Endodermal cell (in vitro differentiated cells): ENCODE data around the gene SOX10. TPM values are rescaled to one million over a fixed set of nuclear protein-coding genes. Genes with fewer than 3 reads are reported as not detected.

Source experiments
- DNase-seq: peaks from one replicate; pipeline ENCODE4 v3.0.0-alpha.2; 2017
- H3K27ac ChIP-seq: 2 replicates; pipeline ENCODE4 v1.5.1; 2013; ENCODE audit warnings: mild to moderate bottlenecking, low read depth, low read length, moderate library complexity
- H3K27me3 ChIP-seq: 2 replicates; pipeline ENCODE4 v1.6.1; 2013; ENCODE audit warnings: mild to moderate bottlenecking, low read length, moderate library complexity; ENCODE audit not compliant: insufficient read depth, control insufficient read depth, poor library complexity, severe bottlenecking
- H3K36me3 ChIP-seq: 2 replicates; pipeline ENCODE4 v1.7.0; 2013; ENCODE audit warnings: mild to moderate bottlenecking, low read length, moderate library complexity; ENCODE audit not compliant: control insufficient read depth, insufficient read depth
- H3K4me1 ChIP-seq: one replicate; pipeline ENCODE4 v1.7.0; 2013; ENCODE audit warnings: low read length; ENCODE audit not compliant: control insufficient read depth, insufficient read depth
- H3K4me3 ChIP-seq: 2 replicates; pipeline ENCODE4 v1.5.1; 2013; ENCODE audit warnings: mild to moderate bottlenecking, low read length, moderate library complexity
- H3K9ac ChIP-seq: 2 replicates; pipeline ENCODE4 v1.6.1; 2013; ENCODE audit warnings: mild to moderate bottlenecking, low read length, moderate library complexity; ENCODE audit not compliant: poor library complexity, severe bottlenecking; ENCODE audit errors: extremely low read depth
- H3K9me3 ChIP-seq: 2 replicates; pipeline ENCODE4 v1.6.1; 2013; ENCODE audit warnings: mild to moderate bottlenecking, low read length, moderate library complexity; ENCODE audit not compliant: control insufficient read depth
- H3K27ac Mint-ChIP-seq: 2 replicates; pipeline ENCODE4 v1.8.0; 2020; ENCODE audit warnings: mixed read lengths
- H3K27me3 Mint-ChIP-seq: 2 replicates; pipeline ENCODE4 v1.8.0; 2021; ENCODE audit warnings: mild to moderate bottlenecking, mixed read lengths; ENCODE audit not compliant: insufficient read depth
- H3K36me3 Mint-ChIP-seq: 2 replicates; pipeline ENCODE4 v1.8.0; 2020; ENCODE audit warnings: low read depth, mixed read lengths
- H3K4me1 Mint-ChIP-seq: 2 replicates; pipeline ENCODE4 v1.8.0; 2020; ENCODE audit warnings: mixed read lengths
- H3K4me3 Mint-ChIP-seq: 2 replicates; pipeline ENCODE4 v1.8.0; 2020; ENCODE audit warnings: mild to moderate bottlenecking, moderate library complexity, mixed read lengths
- H3K9me3 Mint-ChIP-seq: 2 replicates; pipeline ENCODE4 v1.8.0; 2020; ENCODE audit warnings: mild to moderate bottlenecking, mixed read lengths
- CTCF ChIP-seq: fragments of 200-600 bp; sonication (generic); conservative IDR thresholded peaks from 2 replicates; pipeline ENCODE4 v1.5.0; 2021; ENCODE audit warnings: antibody characterized with exemption, mild to moderate bottlenecking
- WGBS, 2 experiments: methylation state at CpG; one replicate each; pipeline versions ENCODE4 v1.1.5 to v1.1.7; 2013; ENCODE audit warnings: missing lambda C conversion rate in 2 of 2, mixed read lengths in 1 of 2; ENCODE audit not compliant: insufficient coverage in 1 of 2, insufficient read length in 1 of 2; 5-methylcytosine and 5-hydroxymethylcytosine counted together
- total RNA-seq, 2 donors: library from RNA; stranded (reverse); fragmentation: NEBNext Ultra II Directional in 1 of 2; extraction: Animal tissue kit (Norgen Biotek cat#: 25700) in 1 of 2; gene quantifications; 2 replicates in 1 of 2; 3 replicates in 1 of 2; pipeline ENCODE4 v1.2.1, GENCODE V29; 2021

Gene SOX10
- total RNA-seq, 2 donors from 2014 or later = 11.2 to 13.4 TPM

- Mint-ChIP-seq H3K4me3 (no peak overlapping the region), H3K9me3 (no peaks in the 10 kb centered on the region), H3K36me3 (no peaks in the 10 kb centered on the region), H3K27ac (no peak overlapping the region), H3K27me3 (peaks cover 3% of the 10 kb centered on the region), H3K4me1 (peaks cover 14% of the 10 kb centered on the region)
- Histone ChIP-seq H3K36me3 (no peaks in the 10 kb centered on the region), H3K9me3 (no peaks in the 10 kb centered on the region), H3K27me3 (no peaks in the 10 kb centered on the region), H3K4me1 (peaks cover 4% of the 10 kb centered on the region), H3K4me3 (no peak overlapping the region), H3K9ac (no peak overlapping the region), H3K27ac (no peak overlapping the region)
- no peak for DNase-seq
- WGBS, 2 experiments = 88 to 90% methylated on average over 6 of the region's 6 CpGs
- TF ChIP-seq CTCF = no peak
Measured at GRCh38 chr22:37994982-37995381, 10.6 kb upstream of the SOX10 start.

GRCh38 chr22:37994049-37994448 is 9.7 kb upstream of the SOX10 start:
- no peak for DNase-seq
- Mint-ChIP-seq H3K4me1 (peaks cover 14% of the 10 kb centered on the region), H3K27ac (no peak overlapping the region), H3K9me3 (no peaks in the 10 kb centered on the region), H3K36me3 (no peaks in the 10 kb centered on the region), H3K27me3 (peaks cover 3% of the 10 kb centered on the region), H3K4me3 (no peak overlapping the region)
- H3K27ac ChIP-seq = no peak overlapping the region
- no peaks in the 10 kb centered on the region for H3K9me3 ChIP-seq
- H3K27me3 ChIP-seq = no peaks in the 10 kb centered on the region
- TF ChIP-seq CTCF = no peak
- no peak overlapping the region for H3K4me3 ChIP-seq
- H3K36me3 ChIP-seq = no peaks in the 10 kb centered on the region
- 86 to 91% methylated on average over 5 to 6 of the region's 6 CpGs for WGBS, 2 experiments
- no peak overlapping the region for H3K9ac ChIP-seq
- H3K4me1 ChIP-seq = peaks cover 4% of the 10 kb centered on the region

- Histone ChIP-seq H3K36me3 (no peaks in the 10 kb centered on the region), H3K9me3 (no peaks in the 10 kb centered on the region), H3K27me3 (no peaks in the 10 kb centered on the region), H3K4me3 (no peak overlapping the region), H3K9ac (no peak overlapping the region), H3K4me1 (peaks cover 4% of the 10 kb centered on the region), H3K27ac (no peak overlapping the region)
- no peak for TF ChIP-seq CTCF
- no peaks in the 10 kb centered on the region for H3K9me3 Mint-ChIP-seq
- H3K4me1 Mint-ChIP-seq = peaks cover 14% of the 10 kb centered on the region
- H3K36me3 Mint-ChIP-seq = peaks cover 2% of the 10 kb centered on the region
- WGBS, 2 experiments = 66 to 90% methylated on average over 4 to 6 of the region's 6 CpGs
- no peak overlapping the region for H3K4me3 Mint-ChIP-seq
- DNase-seq = no peak
- H3K27me3 Mint-ChIP-seq = no peaks in the 10 kb centered on the region
- no peak overlapping the region for H3K27ac Mint-ChIP-seq
Measured at GRCh38 chr22:37991731-37992442, 7.5 kb upstream of the SOX10 start.
